Stimulated activated CD8-positive, alpha-beta memory T cell treated with anti-CD3 and anti-CD28 coated beads, Interleukin-7, amount 100 ng/mL, for 4 hours (primary cell): ENCODE results near the gene AP1S3.
"Not testable (repeated sequence)": the region's sequence is repeated elsewhere in the genome, so short reads cannot be mapped to it uniquely, and the experiment has no call there.

Experiments used
- DNase-seq, 2 donors: peaks; one replicate each; pipeline ENCODE4 v3.0.0-alpha.2; 2020; ENCODE audit warnings: low read depth in 2 of 2

The AP1S3 gene

GRCh38 chr2:223853425-223853837, 16.0 kb upstream of the AP1S3 start:
- DNase-seq = no peak

- no peak for DNase-seq
Measured at GRCh38 chr2:223852281-223852795, 15.0 kb upstream of the AP1S3 start.

DNA sequence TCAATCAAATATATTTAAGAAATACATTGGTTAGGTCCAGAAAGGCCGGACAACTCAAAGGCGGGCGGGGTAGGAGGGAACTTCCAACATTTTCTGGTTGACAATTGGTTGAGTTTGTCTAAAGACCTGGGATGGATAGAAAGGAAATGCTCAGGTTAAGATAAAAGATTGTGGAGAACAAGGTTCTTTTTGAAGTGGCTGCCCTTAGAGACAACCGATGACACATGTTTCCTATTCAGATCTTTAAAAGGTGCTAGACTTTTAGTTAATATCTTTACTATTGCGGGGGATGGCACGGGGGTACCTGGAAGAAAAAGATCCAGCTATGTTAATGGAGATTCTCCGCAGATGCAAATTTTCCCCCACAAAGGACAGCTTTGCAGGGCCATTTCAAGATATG, 10.0 kb upstream of the AP1S3 start:
- no peak for DNase-seq

DNA sequence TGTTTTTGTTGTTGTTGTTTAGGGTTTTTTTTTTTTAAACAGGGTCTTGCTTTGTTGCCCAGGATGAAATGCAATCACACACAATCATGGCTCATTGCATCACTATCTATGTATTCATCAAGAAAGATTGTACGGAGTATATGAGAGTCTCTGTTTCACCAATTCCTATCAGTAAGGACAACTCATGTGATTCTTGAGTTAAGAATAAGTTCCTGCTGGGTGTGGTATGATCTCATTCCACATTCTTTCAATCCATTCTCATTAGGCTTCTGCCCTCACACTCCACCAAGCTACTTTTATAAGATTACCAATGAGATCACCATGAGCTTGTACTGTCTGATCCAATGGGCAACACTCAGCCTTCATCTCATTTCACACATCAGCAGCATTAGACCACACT, 9.1 kb upstream of the AP1S3 start:
- no peak for DNase-seq

DNA sequence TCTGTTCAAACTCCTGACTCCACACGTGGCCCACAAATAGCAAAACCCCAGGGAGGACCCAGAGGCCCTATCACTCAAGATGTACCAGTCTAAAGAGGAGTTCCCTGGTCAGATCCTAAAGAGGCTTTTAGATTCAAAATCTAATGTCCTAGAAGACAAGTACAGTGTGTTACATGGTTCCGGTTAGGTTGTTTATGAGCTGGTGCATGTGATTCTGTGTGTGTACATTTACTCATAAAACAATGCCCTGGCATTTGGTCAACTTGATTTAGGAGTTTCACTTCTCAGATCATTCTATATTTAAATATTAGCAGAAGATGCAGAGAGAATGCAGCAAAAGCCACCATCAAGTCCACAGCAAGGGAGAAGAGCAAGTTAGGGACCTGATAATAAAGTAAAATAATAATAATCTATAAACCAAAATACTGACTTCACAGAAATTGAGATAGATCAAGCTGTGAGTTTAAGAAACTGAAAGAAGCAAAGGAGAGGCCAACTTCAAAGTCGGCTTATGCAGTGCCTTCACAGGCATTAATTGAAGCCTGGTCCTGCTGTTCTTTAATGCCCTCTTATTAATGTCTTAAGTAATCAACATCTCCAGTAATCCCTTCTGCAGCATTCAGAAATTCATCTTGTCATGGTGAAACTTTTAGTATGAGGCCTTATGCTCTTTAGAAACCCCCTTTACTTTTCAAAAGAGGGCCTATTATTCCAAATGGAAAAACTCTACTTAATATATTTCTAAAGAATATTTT, 4.2 kb upstream of the AP1S3 start:
- DNase-seq = no peak

- no peak for DNase-seq
Measured at GRCh38 chr2:223835701-223836532, 1.5 kb downstream of the AP1S3 start.

GRCh38 chr2:223834431-223834830, 3.0 kb downstream of the AP1S3 start:
- DNase-seq = no peak

DNA sequence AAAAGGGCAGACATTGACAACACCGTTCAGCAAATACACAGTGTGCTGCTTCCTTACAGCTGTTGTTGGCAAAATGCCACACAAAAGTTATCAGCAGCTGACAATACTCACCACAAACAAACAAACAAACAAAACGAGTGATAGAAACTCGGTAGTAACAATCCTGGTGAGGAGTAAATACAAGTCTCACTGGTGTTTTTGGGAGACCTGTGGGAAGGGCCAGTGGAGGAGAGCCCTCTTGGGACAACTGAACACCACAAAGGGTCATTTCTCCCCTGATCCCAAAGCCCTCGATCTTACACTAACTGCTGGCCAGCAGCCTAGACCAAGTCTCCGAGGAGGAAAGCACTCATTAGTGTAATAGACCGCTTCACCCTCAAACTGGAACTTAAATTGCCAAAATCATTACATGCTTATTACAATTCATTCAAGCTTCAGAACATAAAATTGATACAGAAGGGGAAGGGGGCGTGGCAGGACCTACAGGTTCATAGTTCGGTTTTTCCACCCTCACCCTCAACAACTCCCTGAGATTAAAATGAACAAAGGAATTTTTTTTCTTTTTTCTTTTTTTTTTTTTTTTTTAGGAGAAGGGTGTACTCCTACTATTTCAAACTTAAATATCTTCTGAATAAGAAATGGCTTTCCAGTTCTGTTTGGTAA, 5.0 kb downstream of the AP1S3 start:
- DNase-seq = no peak

- DNase-seq = no peak
Measured at GRCh38 chr2:223829128-223829527, 8.3 kb downstream of the AP1S3 start.

DNA sequence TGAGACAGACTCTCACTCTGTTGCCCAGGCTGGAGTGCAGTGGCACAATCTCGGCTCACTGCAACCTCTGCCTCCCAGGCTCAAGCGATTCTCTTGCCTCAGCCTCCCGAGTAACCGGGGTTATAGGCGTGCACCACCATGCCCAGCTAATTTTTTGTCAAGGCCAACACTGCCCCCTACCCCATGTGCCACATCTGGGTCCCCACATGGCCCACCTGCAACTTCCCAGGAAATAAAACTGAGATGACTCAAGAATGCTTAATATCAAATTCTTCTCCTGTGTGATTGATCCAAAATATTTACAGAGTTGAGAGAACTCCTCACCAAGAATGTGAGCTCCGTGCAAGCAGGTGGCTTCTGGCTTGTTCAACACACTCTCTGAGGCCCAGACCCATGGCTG, 9.1 kb downstream of the AP1S3 start:
- DNase-seq = no peak

GRCh38 chr2:223826995-223827394, 10.4 kb downstream of the AP1S3 start:
- DNase-seq = no peak

DNA sequence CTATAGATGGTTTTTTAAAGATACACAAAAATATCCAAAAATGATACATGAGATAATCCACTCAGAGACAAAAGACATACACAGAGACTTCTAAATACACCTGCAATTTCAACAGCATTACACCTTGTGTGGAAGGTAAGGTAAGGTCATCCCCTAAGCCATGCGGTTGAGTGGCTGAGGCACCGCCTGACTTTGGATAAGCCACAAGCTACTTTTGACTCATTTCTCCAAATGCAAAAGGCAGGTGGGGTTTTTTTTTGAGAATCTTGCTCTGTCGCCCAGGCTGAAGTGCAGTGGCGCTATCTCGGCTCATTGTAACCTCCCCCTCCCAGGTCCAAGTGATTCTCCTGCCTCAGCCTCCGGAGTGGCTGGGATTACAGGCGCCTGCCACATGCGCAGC, 13.1 kb downstream of the AP1S3 start:
- DNase-seq = no peak

DNA sequence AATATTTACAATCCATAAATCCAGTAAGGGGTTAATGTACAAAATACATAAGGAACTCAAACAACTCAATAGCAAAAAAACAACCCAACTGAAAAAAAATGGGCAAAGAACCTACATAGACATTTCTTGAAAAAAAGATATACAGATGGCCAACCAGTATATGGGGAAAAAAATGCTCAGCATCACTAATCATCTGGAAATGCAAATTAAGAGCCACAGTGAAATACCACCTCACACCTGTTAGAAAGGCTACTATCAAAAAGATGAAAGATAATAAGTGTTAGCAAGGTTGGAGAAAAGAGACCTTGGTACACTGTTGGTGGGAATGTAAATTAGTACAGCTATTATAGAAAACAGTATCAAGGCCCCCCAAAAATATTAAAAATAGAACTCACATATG, 14.6 kb downstream of the AP1S3 start:
- DNase-seq = no peak

DNA sequence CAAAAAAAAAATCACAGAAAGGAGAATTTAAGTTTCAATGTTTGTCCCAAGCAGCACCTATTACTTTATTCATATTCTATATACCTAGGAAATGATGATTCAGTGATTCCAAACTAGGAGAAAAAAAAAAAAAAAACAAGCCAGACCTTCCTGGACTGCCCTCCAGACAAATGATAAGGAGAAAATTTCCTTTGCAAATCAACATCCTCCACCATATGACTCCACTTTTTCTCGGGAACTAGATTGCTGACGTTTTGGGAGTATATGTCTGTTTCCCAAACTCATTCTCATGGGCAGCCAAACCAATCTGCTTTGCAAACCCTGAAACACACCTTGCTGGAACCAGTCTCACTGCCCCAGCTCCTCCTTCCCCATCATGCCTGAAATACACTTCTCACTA, 16.8 kb downstream of the AP1S3 start:
- DNase-seq = no peak

- DNase-seq = no peak
Measured at GRCh38 chr2:223819891-223820290, 17.5 kb downstream of the AP1S3 start.

DNA sequence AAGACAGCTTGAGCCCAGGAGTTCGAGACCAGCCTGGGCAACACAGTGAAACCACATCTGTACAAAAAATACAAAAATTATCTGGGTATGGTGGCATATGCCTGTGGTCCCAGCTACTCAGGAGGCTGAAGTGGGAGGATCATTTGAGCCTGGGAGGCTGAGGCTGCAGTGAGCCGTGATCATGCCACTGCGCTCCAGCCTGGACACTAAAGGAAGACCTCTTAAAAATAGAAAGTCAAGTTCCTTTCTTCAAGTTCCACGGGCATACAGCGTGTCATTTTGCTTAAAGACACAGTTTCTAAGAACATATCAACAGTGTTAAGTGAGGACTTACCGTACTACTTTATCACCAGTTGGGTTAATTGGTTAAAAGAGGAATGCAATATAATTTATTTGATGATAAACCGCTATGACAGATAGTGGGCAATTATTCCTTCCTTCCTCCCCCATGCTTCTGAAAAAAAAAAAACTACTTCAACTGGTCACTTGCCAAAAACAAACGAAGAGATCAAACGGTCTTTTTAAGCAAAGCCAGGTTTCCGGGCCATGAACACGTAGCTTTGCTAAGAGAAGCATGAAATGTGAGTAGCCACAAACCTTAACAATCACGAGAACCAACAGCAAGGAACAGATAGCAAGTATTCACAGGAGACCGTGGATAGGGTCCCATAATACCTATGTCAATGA, 21.4 kb downstream of the AP1S3 start:
- no peak for DNase-seq

DNA sequence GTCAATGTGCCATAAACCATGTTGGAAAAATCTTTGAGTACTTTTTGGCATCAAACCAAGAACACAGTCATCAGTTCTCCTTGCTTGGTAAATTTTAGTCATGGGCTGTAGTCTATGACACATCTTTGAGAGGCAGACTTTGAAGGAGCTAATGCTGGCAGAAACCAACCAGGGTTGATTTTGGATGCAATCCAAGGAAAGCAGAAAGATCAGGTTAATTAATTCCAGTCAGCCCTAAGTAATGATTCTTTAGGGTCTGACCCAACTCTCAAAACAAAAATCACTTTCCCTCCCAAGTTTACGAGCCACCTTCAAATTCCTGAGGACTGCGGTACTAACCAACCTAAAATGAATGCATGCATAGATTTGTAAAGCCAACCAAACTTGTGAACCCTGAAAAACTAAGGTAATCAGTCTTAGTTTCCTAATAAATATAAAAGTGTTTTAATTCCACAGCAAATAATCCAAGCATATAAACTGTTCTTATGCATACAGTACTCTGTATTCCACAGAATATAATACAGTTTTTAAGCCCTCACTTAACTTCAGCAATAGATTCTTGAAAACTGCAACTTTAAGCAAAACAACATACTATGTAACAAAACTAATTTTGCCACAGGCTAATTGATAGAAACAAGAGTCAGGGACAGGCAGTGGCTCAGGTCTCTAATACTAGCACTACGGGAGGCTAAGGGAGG, 22.0 kb downstream of the AP1S3 start:
- DNase-seq = no peak

GRCh38 chr2:223814764-223815163, 22.6 kb downstream of the AP1S3 start:
- not testable (repeated sequence) for DNase-seq

- DNase-seq = no peak
Measured at GRCh38 chr2:223813329-223813728, 24.1 kb downstream of the AP1S3 start.

DNA sequence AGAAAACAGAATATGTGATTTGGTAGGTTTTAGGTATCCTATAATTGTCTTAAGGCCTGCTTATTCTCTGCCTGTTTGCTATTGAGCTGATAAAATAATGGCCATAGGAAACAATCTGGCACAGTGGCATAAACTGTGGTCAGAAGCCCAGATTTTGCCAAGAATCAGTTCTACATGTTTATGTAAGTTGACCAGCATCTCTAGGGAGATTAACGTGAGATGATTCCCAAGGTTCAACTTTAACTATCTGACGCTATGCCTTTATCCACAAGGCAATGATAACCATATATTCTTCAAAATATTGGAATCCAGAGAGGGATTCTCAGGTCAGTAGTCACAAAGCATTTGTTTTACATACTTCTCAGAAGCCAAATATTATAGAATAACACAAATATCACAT, 25.6 kb downstream of the AP1S3 start:
- DNase-seq = no peak

- DNase-seq = no peak
Measured at GRCh38 chr2:223805008-223805407, 32.4 kb downstream of the AP1S3 start.
